Liver (tissue), 9 donors: Measurements from ENCODE around the gene KLF6. TPM values are rescaled to one million over a fixed set of nuclear protein-coding genes. Genes with fewer than 3 reads are reported as not detected.

Experiments
- DNase-seq: peaks from one replicate; pipeline ENCODE4 v3.0.0-alpha.2; 2017; ENCODE audit warnings: low spot score
- H3K27ac ChIP-seq, 2 donors: one replicate each; pipeline ENCODE4 v1.7.0; 2013; ENCODE audit warnings: inconsistent platforms in 2 of 2, low read length in 2 of 2, control low read depth in 1 of 2, low read depth in 1 of 2, mild to moderate bottlenecking in 1 of 2
- H3K27me3 ChIP-seq, 4 donors: one replicate each; pipeline versions ENCODE4 v1.6.1 to v1.7.0; 2013; ENCODE audit warnings: low read length in 3 of 4, inconsistent platforms in 1 of 4, mild to moderate bottlenecking in 1 of 4, moderate library complexity in 1 of 4; ENCODE audit not compliant: control insufficient read depth in 4 of 4, insufficient read depth in 4 of 4
- H3K36me3 ChIP-seq, 4 donors: one replicate each; pipeline versions ENCODE4 v1.6.1 to v1.7.0; 2013; ENCODE audit warnings: low read length in 3 of 4, mild to moderate bottlenecking in 3 of 4, low read depth in 1 of 4, moderate library complexity in 1 of 4; ENCODE audit not compliant: control insufficient read depth in 4 of 4, insufficient read depth in 3 of 4
- H3K4me1 ChIP-seq, 4 donors: one replicate each; pipeline versions ENCODE4 v1.6.1 to v1.7.0; 2013; ENCODE audit warnings: low read length in 3 of 4, mild to moderate bottlenecking in 3 of 4, moderate library complexity in 1 of 4; ENCODE audit not compliant: control insufficient read depth in 4 of 4, insufficient read depth in 4 of 4
- H3K4me3 ChIP-seq, 3 donors: one replicate each; pipeline versions ENCODE4 v1.6.1 to v1.7.0; 2013; ENCODE audit warnings: low read length in 3 of 3, control low read depth in 1 of 3, low read depth in 1 of 3, mild to moderate bottlenecking in 1 of 3
- H3K9ac ChIP-seq, 2 donors: one replicate each; pipeline ENCODE4 v1.7.0; 2013; ENCODE audit warnings: low read length in 2 of 2, mild to moderate bottlenecking in 2 of 2, moderate library complexity in 2 of 2, control low read depth in 1 of 2, low read depth in 1 of 2
- H3K9me3 ChIP-seq, 4 donors: one replicate each; pipeline versions ENCODE4 v1.6.1 to v1.7.0; 2013; ENCODE audit warnings: low read length in 3 of 4; ENCODE audit not compliant: control insufficient read depth in 4 of 4
- ATF3 ChIP-seq: IDR thresholded peaks from 2 replicates; pipeline ENCODE4 v1.6.1; 2016; ENCODE audit warnings: antibody characterized with exemption
- CTCF ChIP-seq: fragments of 150-350 bp; IDR thresholded peaks from 2 replicates; pipeline ENCODE4 v1.5.1; 2017; ENCODE audit warnings: improper control_type of control experiment, low read depth, low read length; ENCODE audit not compliant: missing input control
- EGR1 ChIP-seq, 2 donors: IDR thresholded peaks; 2 replicates each; pipeline ENCODE4 v1.6.1; 2016 to 2018; ENCODE audit warnings: antibody characterized with exemption in 2 of 2, low read depth in 2 of 2
- HNF4A ChIP-seq, 2 donors: conservative IDR thresholded peaks; 2 replicates each; pipeline ENCODE4 v1.6.1; 2016; ENCODE audit warnings: antibody characterized with exemption in 2 of 2, mild to moderate bottlenecking in 2 of 2
- HNF4G ChIP-seq: IDR thresholded peaks from 2 replicates; pipeline ENCODE4 v1.6.1; 2016; ENCODE audit warnings: antibody characterized with exemption
- JUND ChIP-seq, 2 donors: IDR thresholded peaks; 2 replicates each; pipeline ENCODE4 v1.6.1; 2016; ENCODE audit warnings: antibody characterized with exemption in 2 of 2
- MAX ChIP-seq: IDR thresholded peaks from 2 replicates; pipeline ENCODE4 v1.6.1; 2016; ENCODE audit warnings: antibody characterized with exemption
- NR2F2 ChIP-seq: IDR thresholded peaks from 2 replicates; pipeline ENCODE4 v1.6.1; 2016; ENCODE audit warnings: antibody characterized with exemption
- REST ChIP-seq: IDR thresholded peaks from 2 replicates; pipeline ENCODE4 v1.6.1; 2016; ENCODE audit warnings: antibody characterized with exemption, mild to moderate bottlenecking
- RXRA ChIP-seq, 2 donors: IDR thresholded peaks; 2 replicates each; pipeline ENCODE4 v1.6.1; 2017 to 2018; ENCODE audit warnings: antibody characterized with exemption in 2 of 2, mild to moderate bottlenecking in 1 of 2
- SP1 ChIP-seq: IDR thresholded peaks from 2 replicates; pipeline ENCODE4 v1.6.1; 2018; ENCODE audit warnings: antibody characterized with exemption, mild to moderate bottlenecking
- TAF1 ChIP-seq: conservative IDR thresholded peaks from 2 replicates; pipeline ENCODE4 v1.6.1; 2016; ENCODE audit warnings: antibody characterized with exemption, mild to moderate bottlenecking
- YY1 ChIP-seq: IDR thresholded peaks from 2 replicates; pipeline ENCODE4 v1.6.1; 2016; ENCODE audit warnings: antibody characterized with exemption, mild to moderate bottlenecking
- WGBS: extraction: QIAGEN DNeasy Blood & Tissue Kit; methylation state at CpG from one replicate; pipeline ENCODE4 v1.1.7; 2013; 5-methylcytosine and 5-hydroxymethylcytosine counted together
- polyA plus RNA-seq, 2 donors: library from polyadenylated mRNA; stranded (reverse) in 1 of 2; unstranded in 1 of 2; fragments of 200-250 nt in 1 of 2; fragments of >200 nt in 1 of 2; fragmentation: Nextera tagmentation in 1 of 2; extraction: Ambion mirVana in 1 of 2; gene quantifications; one replicate each; pipeline versions ENCODE4 v1.2.1 to v1.2.3, GENCODE V29; 2013 to 2015
- total RNA-seq, 2 donors: library from RNA; depleted of rRNA; stranded (reverse); fragments of >200 nt; gene quantifications; one replicate each; pipeline ENCODE4 v1.2.3, GENCODE V29; 2014
- donor health status: healthy.
- donor health status: healthy.
- donor health status: healthy.
- donor health status: healthy.
- donor health status: healthy.

KLF6 gene
- total and polyA plus RNA-seq, 4 donors: 11.0 to 124 (median 22.2) TPM

- Histone ChIP-seq H3K27ac (no peak overlapping the region), H3K27me3 (no peaks in the 10 kb centered on the region), H3K36me3 (no peaks in the 10 kb centered on the region), H3K4me1 (peaks cover 0 to 6% (median 0%) of the 10 kb centered on the region in 4 donors), H3K9ac (no peak overlapping the region), H3K4me3 (no peak overlapping the region), H3K9me3 (no peaks in the 10 kb centered on the region)
- DNase-seq: no peak
- WGBS: 98% methylated on average over 27 of the region's 27 CpGs
- TF ChIP-seq TAF1: no peak
- no peak for TF ChIP-seq JUND (IDR thresholded peaks at IDR 0.05)
- TF ChIP-seq NR2F2: no peak
- no peak for TF ChIP-seq SP1
- no peak for TF ChIP-seq HNF4G
- no peak for TF ChIP-seq EGR1 (IDR thresholded peaks at IDR 0.05; ENCODE audit: low read depth in 2 of 2)
Measured at GRCh38 chr10:3827768-3828403, 42.9 kb upstream of the KLF6 start.

GRCh38 chr10:3827266-3827665 is 42.3 kb upstream of the KLF6 start:
- no peak overlapping the region for H3K27ac ChIP-seq
- no peak overlapping the region for H3K4me3 ChIP-seq
- no peak for DNase-seq
- H3K9ac ChIP-seq: no peak overlapping the region
- no peaks in the 10 kb centered on the region for H3K9me3 ChIP-seq
- no peaks in the 10 kb centered on the region for H3K36me3 ChIP-seq
- H3K4me1 ChIP-seq: peaks cover 0 to 6% (median 0%) of the 10 kb centered on the region in 4 donors
- TF ChIP-seq ATF3: no peak
- no peak for TF ChIP-seq NR2F2
- TF ChIP-seq RXRA (IDR thresholded peaks at IDR 0.05): no peak
- no peak for TF ChIP-seq HNF4A (conservative IDR thresholded peaks at IDR 0.05)
- no peak for TF ChIP-seq YY1
- 97% methylated on average over 10 of the region's 10 CpGs for WGBS
- H3K27me3 ChIP-seq: no peaks in the 10 kb centered on the region

- Histone ChIP-seq H3K9ac (no peak overlapping the region), H3K4me1 (peaks cover 0 to 6% (median 0%) of the 10 kb centered on the region in 4 donors), H3K27ac (no peak overlapping the region), H3K9me3 (no peaks in the 10 kb centered on the region), H3K36me3 (no peaks in the 10 kb centered on the region), H3K27me3 (no peaks in the 10 kb centered on the region), H3K4me3 (no peak overlapping the region)
- 89% methylated on average over 21 of the region's 21 CpGs for WGBS
- no peak for DNase-seq
- TF ChIP-seq SP1: no peak
- TF ChIP-seq REST: no peak
- TF ChIP-seq CTCF: no peak
- TF ChIP-seq MAX: no peak
Measured at GRCh38 chr10:3825862-3826351, 40.9 kb upstream of the KLF6 start.
